Stimulated activated CD4-positive, alpha-beta T cell treated with anti-CD3 and anti-CD28 coated beads, Interleukin-1b, Interleukin-23, amount 100 ng/mL, for 1 hour (primary cell): ENCODE data around the gene PDHB.
"Not testable (repeated sequence)": the region's sequence is repeated elsewhere in the genome, so short reads cannot be mapped to it uniquely, and the experiment has no call there.

Experiments
- DNase-seq, 2 donors: peaks; one replicate each; pipeline ENCODE4 v3.0.0-alpha.2; 2020; ENCODE audit warnings: low read depth in 2 of 2

PDHB gene

DNA sequence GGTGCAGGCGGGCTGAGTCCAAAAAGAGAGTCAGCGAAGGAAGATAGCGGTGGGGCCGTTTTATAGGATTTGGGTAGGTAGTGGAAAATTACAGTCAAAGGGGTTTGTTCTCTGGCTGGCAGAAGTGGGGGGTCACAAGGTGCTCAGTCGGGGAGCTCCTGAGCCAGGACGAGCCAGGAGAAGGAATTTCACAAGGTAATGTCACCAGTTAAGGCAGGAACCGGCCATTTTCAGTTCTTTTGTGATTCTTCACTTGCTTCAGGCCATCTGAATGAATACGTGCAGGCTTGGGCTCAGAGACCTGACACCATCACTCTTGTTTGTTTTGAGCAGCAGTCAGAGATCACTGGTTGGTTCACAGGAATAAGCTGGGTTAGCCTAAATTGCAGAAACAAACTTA is 3.6 kb upstream of the PDHB start:
- DNase-seq = not testable (repeated sequence)

DNA sequence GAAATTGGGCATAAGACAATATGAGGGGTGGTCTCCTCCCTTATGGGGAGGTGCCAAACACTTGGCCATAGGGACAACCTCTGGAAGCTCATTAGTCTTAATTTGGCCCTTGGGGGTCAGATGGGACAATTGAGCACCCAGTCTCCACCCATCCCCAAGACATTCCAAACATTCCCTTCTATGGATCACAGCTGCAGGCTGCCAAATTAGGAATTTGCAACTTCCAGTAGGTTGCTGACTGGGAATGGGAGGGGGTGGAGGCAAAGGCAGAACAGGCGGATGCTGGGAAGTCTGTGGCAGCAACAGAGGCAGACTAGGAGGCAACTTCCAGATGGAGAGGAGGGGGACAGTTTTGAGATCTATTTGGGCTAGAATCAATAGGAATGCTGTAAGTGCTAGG is 1.4 kb upstream of the PDHB start:
- no peak for DNase-seq

DNA sequence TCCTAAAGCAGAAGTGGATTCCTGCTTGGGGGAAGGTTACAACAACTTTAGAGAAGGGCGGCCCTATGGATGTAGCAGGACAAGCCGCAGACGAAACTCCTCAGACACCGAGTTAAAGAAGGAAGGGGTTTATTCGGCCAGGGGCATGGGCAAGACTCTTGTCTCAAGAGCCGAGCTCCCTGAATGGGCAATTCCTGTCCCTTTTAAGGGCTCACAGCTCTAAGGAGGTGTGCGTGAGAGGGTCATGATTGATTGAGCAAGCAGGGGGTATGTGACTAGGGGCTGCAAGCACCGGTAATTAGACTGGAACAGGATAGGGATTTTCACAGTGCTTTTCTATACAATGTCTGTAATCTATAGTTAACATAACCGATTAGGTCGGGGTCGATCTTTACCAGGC is 879 bp upstream of the PDHB start:
- DNase-seq = no peak

DNA sequence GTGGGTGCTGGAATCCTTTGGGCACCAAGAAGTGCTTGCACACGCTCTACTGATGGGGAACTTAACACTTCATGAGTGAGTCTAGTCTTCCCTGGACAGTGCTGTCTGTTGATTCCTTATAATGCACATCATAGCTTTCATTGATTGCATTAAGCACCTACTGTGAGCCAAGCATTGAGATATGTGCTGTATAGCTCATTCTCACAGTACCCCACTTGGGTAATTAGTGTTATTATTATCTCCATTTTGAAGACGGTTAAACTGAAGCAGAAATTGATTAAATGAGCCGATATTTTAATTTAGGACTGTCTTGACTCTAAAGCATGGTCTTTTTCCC is 504 bp upstream of the PDHB start:
- DNase-seq = no peak

DNA sequence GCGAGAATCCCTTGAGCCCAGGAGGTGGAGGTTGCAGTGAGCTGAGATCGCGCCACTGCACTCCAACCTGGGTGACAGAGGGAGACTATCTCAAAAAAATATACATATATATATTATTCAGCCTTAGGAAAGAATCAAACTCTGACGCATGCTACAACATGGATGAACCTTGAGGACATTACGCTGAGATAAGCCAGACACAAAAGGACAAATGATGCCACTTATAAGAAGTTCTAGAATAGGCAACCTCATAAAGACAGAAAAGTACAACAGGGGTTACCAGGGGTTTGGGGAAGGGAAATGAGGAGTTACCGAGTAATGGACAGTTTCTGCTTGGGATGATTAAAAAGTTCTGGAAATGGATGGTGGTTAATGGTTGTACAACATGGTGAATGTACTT is 727 bp downstream of the PDHB start:
- DNase-seq = no peak

DNA sequence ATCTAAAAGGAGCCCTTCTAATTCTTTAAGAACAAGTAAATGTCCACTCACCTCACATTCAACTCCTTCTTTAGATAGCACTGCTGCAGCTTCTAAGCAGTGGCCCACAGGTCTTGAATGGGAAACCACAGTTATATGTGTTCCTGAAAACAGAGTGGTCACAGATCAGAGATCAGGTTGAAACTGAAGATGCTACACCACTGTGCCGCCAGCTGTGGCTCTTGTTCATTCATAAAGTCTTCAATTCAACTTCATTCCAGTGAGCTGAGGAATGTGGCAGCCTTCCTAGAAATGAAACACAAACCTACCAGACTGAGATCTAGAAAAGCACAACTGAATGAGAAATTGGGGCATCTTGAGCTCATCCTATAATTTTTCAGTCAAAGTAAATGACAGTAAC is 4.0 kb downstream of the PDHB start:
- DNase-seq = no peak

DNA sequence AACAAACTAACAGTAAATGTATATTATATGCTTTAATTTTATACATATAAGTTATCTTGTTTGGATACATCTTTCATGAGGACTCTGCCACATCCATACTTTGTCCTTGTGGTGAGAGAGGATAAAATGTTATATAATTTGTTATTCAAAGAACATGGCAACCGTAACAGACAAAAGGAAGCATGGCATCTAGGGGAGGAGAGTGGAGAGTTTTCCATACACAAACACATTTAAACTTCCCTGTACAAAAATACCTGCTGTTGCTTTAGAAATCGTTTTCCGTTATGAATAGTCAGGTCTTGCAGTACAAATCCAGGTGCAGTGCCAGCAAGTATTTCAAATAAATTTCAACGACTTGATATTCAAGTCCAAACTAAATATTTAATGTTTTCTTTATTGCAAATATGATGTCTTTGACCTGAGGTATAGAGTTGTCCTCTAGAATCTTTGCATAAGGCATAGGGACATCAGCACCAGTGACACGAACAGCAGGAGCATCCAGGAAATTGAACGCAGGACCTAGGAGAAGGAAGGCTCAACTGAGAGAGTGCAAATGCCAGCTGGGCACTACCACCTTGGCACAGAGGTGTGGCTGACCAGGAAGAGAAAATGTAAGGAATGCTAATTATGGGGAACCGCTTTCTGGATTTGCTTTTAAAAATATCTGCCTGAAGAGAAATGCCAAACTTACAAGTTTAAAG is 5.8 kb downstream of the PDHB start:
- no peak for DNase-seq

DNA sequence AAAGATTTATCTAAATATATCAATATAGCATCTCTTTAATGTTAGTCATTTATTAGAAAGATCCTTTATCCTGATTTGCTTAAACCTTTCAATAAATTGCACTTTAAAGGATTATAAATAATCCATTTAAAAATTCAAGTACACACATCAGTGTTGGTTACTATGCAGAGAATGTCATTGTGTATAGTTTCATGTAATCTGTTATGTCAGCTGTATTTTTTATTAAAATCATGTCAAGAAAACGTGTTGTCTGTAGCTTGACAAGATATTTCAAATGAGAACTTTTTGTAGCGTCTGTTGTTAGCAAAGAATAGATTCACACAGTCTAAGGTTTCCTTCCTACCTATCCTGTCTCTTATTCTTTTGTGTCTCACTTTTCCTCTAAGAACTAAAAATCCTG is 7.8 kb downstream of the PDHB start:
- no peak for DNase-seq

DNA sequence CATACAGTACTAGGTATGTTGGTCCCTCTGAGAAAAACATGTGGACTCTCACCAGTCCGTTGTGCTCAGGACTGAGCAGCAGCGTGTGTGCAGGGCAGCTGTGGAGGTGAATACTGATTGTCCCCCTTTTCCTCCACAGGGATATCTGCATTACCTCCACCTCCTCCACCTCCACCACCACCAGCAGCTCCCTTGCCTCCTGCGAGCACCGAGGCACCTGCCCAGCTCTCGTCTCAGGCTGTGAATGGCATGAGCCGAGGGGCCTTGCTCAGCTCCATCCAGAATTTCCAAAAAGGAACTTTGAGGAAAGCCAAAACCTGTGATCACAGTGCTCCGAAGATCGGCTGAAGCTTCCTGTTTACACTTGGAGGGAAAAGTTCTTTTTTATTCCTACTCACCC is 9.0 kb downstream of the PDHB start:
- no peak for DNase-seq

DNA sequence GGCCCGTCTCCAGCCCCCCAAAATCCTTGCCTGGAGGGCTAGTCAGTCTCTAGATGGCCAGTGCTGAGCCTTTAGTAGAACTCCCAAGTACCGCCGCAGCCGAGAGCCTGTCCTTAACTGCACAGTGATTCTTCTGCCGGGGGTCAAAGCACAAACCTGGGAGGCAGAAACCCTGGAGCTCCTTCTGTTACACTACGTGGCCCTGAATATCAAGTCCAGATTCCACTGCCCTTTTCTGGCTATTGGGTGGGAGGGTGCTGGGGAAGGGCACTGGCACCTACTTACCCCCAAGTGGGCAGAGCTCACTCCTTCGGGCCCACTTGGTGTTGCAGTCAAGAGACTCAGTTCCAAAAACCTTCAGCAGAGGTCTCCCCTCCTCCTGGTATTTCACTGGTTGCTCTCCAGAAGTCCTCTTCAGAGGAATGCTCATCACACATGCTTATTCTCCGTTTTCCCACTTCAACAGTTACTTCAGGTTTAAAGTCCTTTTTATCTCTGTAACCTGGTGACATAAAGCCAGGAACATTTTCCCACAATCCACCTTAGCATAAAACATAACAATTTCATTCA is 10.8 kb downstream of the PDHB start:
- no peak for DNase-seq

DNA sequence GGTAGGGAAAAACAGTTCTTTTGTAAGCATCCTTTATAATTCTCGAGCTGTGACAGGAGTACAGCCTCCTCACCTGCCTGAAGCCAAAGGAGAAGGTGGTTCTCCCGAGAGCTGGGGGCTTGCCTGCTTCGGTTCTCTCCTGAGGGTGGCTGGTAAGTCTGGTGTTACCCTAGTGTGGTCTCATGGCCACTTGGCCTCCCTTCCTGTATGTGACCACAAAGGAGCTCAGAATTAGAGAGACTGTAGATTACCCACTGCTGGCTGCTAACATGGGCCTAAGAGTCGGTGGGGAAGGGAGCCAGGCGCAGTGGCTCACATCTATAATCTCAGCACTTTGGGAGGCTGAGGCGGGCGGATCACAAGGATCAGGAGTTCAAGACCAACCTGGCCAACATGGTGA is 12.6 kb downstream of the PDHB start:
- DNase-seq = no peak

DNA sequence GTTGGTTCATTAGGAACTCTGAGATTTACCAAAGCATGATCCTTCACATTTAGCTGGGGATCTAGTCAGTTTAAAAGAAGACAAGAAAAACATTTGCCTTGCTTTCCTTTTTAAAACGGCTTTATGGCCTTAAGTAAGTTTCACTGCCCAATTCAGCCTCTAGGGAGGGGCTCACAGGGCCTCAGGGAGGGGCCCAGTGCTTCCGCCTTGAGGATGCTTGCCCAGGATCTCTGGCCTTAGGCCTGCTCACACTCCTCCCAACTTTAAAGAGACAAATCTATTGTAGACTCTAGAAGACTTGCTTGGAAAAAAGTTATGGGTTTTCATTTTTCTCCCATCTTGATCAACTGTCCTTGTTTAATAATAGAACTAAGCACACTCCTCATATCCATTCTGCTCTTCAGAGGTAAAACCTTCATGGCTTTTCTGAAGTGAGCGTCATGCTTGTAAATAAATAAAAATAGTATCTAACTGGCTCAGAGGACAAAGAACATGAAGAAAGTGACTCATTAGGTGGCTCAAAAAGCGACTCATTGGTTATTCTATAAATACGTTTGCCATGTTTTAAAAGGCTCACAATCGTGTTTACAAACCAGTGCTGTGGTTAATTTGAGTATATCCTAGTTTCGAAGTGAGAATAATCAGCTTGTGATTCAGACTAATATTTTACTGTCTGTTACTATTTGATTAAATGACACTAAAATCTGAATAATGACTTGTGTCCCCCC is 13.7 kb downstream of the PDHB start:
- no peak for DNase-seq

DNA sequence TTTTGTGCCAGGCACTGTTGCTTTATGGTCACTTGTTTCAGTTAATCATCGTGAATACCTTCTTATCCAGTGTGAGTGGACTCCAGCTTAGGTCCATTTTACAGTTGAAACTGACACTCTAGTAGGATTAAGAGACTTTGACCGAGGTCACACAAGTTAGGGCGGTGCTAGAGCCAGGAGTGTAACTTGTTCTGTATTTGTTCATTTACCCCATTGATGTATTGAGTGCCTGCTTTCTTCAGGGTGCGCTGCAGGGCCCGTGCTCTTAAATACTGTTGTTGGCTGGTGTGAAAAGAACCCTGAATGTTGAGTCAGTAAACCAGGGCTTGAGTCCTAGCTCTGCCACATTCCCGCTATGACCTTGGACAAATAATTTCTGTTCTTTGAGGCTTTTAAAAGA is 15.4 kb downstream of the PDHB start:
- no peak for DNase-seq

DNA sequence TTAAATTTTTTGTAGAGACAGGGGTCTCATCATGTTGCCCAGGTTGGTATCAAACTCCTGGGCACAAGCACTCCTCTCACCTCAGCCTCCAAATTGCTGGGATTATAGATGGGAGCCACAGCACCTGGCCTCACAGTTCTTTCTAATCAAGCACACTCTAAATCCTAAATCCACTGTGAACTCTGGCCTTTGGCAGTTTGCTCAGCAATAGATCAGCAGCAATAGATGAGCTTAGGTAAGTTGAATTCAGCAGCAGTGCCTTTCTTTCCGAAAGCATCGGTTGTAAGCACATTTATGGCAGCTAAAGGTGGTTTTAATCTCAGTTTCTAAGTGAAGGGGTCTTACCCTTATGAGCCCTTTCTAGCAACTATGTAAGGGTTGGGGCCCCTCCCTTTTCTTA is 16.6 kb downstream of the PDHB start:
- no peak for DNase-seq

DNA sequence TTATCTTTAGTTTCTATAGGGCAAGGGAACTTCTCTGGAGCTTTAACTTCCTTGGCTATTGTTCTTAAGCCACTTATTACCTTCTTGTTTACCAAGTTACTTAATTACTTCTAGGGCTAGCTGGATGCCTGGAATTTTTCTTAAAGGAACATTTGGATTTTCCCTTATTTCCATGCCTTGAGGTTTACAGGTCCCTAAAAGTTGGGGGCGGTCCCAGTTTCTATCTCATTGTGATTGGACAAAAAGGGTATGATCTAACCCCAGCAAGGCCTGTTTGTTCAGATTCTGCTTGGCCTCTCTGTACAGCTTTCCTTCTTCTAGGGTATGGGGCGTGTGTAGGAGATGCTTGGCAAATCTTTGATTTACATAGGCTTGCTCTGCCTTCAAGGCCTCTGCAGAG is 17.4 kb downstream of the PDHB start:
- no peak for DNase-seq

DNA sequence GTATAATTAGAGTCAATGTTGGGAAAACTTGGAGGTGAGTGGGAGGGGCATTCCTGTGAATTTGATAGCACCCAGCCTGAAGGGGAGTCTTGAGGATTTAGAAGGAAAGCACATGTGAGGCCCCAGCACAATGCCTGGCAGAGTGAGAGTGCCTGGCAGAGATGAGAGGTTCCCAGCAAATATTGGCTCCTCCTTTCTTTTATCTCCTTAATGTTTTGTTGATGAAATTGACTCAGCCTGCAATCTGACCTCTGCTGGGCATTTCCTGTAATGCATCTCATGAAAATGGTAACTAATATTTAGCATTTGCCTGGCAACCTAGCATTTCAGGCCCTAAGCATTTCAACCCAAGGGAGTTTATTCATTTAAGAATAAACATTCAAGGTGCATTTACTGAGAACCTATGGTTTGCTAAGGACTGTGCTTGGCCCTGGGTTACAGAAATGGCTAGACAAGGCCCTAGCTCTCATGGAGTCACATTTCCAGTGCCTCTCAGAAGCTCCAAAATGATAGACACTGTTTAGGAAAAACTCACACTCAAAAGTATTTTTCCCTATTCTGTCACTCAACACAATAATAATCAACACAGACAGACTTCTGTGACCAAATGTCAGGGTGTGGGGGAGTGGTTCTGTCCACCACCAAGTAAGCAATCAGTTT is 19.0 kb downstream of the PDHB start:
- DNase-seq = peak in 1 of 2 donors; percentile 10

DNA sequence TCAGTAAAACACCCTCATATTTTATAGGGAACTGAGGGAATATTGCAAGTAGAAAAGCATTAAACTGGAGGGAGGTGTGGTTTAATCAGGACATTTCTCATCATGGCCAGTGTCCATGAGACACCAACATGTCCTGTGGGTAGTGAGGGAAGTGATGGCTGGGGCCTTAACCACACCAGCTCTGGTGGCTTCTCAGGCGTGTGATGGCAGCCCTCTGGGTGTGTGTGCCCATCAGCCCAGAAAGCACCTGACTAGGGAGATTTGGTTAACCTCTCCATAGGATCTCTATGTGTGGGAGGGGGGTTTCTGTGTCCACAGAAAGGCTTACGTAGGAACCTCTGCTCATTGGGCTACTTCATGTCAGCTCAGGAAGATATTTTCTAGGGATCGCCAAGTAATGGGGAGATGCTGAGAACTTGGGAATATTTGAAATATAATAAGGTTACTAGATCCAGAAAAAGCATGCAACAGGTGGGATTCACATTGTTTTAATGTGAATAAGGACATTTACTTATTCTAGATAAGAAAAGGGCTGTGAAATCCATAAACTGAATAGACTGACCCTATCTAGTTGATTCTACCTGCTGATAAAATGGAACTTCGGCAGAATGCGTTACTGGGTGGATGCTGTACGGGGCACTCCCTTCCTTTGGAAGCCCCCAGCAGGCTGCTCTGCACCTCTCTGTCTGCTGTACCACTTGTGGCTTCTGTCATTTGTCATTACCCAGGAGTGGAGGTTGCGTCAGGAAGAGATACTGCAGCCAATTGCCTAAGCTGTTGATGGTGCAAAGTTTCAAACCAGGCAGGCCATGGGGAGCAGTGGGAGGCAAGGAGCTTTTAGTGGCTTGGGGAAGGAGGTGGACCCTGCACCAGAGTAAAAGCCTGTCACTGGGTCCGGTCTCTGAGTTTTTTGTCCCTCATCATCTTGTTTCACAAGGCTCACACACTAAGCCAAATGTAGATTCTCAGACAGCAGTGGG is 21.5 kb downstream of the PDHB start:
- no peak for DNase-seq

DNA sequence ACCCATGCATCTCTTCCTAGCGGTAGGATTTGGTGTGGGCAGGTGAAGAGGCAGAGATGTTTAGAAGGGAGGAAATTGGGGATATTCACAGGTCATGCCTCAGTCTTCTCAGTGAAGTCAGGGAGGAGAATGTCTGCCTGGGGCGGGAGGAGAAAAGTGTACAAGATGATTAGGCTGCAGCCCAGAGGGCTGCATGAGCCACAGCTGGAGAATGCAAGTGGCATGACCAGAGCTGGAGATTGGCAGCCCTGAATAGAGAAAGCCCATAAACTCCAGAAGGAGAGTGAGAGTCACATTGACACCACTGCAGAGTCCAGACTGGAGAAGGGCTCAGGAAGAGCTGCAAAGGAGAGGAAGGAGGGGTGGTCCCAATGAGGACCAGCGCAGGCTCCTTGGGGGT is 22.6 kb downstream of the PDHB start:
- no peak for DNase-seq

DNA sequence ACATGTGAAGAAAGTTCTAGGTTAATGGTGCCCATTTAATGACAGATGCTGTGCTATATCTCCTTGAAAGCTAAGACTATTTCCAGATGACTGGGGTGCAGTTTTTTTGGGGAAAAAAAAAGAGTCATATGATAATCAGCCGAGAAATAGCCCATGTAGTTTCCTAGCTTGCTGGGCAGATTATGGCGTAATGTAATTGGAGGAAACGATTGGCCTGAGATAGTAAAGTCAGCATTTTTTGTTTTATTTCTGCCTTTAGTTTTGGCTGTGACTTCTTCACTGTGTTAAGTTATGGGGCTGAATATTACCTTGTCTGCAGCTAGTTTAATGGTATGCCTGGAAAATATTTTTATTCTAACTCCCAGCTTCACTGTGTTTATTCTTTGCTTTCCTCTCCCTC is 24.0 kb downstream of the PDHB start:
- no peak for DNase-seq

DNA sequence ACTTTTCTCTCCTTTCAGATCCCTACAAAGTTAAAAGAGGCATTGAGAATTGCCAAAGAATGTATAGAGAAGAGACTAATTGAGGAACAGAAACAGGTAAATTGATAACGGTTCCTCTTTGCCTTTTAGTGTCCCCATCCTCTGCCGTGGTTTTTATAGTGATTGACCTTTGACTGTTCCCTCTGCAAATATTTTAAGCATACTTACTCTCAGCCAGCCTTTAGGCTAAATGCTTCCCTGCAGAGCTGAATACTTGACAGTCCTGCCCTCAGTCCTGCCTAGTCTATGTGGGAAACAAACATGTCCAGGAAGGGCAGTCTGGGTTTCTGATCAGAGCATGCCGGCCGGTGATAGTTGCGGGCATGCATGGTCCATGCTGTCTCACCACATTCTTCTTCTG is 24.7 kb downstream of the PDHB start:
- DNase-seq = no peak

DNA sequence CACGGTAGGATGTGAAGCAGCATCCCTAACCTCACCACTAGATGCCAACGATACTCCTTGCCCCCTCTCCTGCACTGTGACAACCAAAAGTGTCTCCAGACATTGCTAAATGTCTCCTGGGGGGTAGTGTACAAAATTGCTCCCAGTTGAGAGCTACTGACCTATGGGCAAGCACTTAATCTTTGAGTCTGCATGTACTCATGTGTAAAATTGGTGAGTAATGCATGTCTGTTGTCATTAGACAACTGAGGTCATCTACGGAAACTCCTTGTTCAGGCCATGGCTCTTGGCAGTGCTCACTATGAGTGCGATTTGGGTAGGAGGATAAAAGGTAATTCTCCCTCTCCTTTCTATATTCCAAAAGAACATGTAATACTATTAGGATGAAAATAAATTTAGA is 29.2 kb downstream of the PDHB start:
- DNase-seq = no peak
